Activated naive CD8-positive, alpha-beta T cell treated with anti-CD3 and anti-CD28 coated beads for 36 hours (primary cell): Measurements from ENCODE around the gene NR6A1. TPM values are rescaled to one million over a fixed set of nuclear protein-coding genes. Genes with fewer than 3 reads are reported as not detected.

Experiments
- DNase-seq: peaks from one replicate; pipeline ENCODE4 v3.0.0; 2021
- H3K27ac Mint-ChIP-seq: one replicate; pipeline ENCODE4 v1.8.0; 2022; ENCODE audit warnings: mild to moderate bottlenecking, moderate library complexity, mixed read lengths
- H3K27me3 Mint-ChIP-seq: one replicate; pipeline ENCODE4 v1.8.0; 2022; ENCODE audit warnings: mild to moderate bottlenecking, mixed read lengths
- H3K36me3 Mint-ChIP-seq: one replicate; pipeline ENCODE4 v1.8.0; 2021; ENCODE audit warnings: mild to moderate bottlenecking, mixed read lengths
- H3K4me1 Mint-ChIP-seq: one replicate; pipeline ENCODE4 v1.8.0; 2021; ENCODE audit warnings: mixed read lengths
- H3K4me3 Mint-ChIP-seq: one replicate; pipeline ENCODE4 v1.8.0; 2022; ENCODE audit warnings: mild to moderate bottlenecking, moderate library complexity, mixed read lengths
- H3K9me3 Mint-ChIP-seq: one replicate; pipeline ENCODE4 v1.8.0; 2022; ENCODE audit warnings: mixed read lengths
- total RNA-seq, 2 experiments: library from RNA; stranded (reverse); gene quantifications; one replicate each; pipeline ENCODE4 v1.2.3, GENCODE V29; 2021

Gene NR6A1
- 1 to 10 TPM; 1.2 to 1.3 TPM for total RNA-seq

DNA sequence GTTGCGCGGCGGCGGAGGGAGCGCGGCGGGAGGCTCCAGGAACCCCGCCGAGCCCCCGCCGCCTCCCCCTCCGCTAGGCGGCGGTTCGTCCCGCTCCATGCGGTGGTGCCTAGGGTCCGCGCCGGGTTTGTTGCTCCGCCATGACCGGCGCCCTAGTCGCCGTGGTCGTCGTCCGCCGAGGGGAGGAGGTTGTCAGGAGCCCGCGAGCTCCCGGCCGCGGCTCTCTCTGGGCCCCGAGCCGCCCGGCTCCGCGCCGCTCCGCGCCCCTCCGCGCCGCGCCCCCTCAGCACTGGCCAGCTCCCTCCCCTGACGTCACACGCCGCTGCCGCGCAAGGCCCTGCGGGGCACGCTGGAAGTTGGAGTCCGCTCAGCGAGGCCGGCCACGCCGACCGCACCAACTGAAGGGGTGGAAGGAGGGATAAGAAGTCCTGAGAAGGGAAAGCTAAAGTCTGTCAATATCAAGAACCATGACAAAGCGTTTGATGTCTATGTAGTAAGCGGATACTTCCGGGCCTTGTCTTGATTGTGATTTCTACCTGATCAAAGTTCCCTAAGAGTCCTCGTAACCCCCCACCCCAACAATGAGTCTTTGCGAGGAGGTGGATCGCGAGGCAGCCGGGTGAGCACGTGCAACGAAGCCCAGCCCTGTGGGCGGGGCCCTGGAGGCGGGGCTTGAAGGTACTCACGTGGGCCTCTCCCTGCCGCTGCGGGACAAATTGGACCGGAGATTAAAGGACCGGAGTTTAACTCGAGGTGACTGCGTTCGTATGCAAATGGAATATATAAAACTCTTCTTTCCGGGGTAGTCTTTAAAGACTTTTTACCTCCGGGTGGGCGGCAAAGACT, at the start of gene NR6A1:
Gene NR6A1 (minus strand): TSS at position 291 of the 846 bp plus-strand sequence.
- Mint-ChIP-seq H3K4me3 (peak within 1 kb of the TSS; percentile 86), H3K27ac (peak within 1 kb of the TSS; percentile 86)
- peak; percentile 95 for DNase-seq

DNA sequence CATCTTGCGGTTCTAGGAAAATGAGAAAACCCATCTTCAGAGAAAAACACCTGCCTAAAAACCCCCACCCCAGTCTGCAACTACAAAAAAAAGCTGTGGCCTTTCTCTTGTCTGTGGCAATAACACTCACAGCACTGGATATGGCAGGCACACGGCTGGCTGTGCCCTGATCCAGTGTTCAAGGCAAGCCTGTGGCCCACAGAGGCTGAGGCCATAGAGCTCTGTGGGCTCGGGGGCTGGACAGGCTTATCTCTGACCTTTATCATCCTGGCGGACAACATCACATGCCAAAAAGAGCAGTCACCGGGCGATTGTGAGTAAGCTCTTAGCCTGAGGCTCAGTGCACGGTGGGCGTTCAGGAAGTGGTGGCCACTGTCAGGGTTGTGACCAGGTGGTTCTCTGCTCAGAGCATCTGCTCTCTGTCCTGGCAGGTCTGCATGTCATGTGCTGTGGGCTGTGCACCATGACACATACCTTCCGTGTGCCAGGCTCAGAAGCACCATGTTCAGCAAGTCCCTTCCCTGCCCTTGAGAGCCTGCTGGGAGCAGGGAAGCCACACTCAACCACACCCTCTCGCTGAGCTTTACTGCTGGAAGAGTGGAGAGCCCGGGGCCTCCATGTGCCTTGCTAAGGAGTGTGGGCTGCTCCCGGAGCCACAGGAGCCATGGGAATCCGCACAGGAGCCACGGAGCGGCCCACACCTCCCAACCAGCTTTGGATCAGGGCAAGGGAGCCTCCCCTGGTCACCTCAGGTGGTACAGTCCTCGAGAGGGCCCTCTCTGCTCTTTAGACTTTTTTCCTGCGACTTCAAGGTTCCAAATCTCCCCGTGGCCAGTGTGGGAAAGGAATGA, 47.5 kb upstream of the NR6A1 start:
- peak overlapping the region; percentile 34 for H3K27ac Mint-ChIP-seq
- no peaks in the 10 kb centered on the region for H3K36me3 Mint-ChIP-seq
- peak; percentile 60 for DNase-seq
- H3K4me3 Mint-ChIP-seq, result peak overlapping the region; percentile 8
- no peaks in the 10 kb centered on the region for H3K9me3 Mint-ChIP-seq
- H3K27me3 Mint-ChIP-seq, result peaks cover 27% of the 10 kb centered on the region
- peaks cover 9% of the 10 kb centered on the region for H3K4me1 Mint-ChIP-seq

More for the DNA sequence above, at the start of gene NR6A1:
- peaks cover 33% of the 10 kb centered on the region for H3K4me1 Mint-ChIP-seq
- no peaks in the 10 kb centered on the region for H3K9me3 Mint-ChIP-seq
- peaks cover 88% of the 10 kb centered on the region for H3K27me3 Mint-ChIP-seq
- H3K36me3 Mint-ChIP-seq, result no peaks in the 10 kb centered on the region

DNA sequence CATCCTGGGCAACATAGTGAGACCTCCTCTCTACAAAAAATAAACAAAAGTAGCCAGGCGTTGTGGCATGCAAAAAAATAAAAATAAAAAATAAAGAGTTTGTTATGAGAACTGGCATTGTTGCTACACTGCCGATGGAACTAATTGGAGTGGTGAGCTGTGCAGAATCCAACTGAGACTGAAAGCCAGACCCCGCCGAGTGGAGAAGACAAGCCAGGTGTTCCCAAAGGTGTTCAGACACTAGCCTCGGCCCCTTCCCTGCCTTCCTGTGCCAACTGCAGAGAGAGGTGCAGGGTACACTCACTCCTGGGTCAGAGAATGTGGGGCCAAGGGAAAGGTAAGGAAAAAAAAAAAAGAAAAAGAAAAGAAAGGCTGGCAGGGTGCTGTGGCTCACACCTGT, 44.5 kb upstream of the NR6A1 start:
- peaks cover 9% of the 10 kb centered on the region for H3K4me1 Mint-ChIP-seq
- H3K36me3 Mint-ChIP-seq, result no peaks in the 10 kb centered on the region
- no peak overlapping the region for H3K4me3 Mint-ChIP-seq
- H3K27me3 Mint-ChIP-seq, result peaks cover 18% of the 10 kb centered on the region
- H3K9me3 Mint-ChIP-seq, result no peaks in the 10 kb centered on the region
- no peak overlapping the region for H3K27ac Mint-ChIP-seq
- no peak for DNase-seq

DNA sequence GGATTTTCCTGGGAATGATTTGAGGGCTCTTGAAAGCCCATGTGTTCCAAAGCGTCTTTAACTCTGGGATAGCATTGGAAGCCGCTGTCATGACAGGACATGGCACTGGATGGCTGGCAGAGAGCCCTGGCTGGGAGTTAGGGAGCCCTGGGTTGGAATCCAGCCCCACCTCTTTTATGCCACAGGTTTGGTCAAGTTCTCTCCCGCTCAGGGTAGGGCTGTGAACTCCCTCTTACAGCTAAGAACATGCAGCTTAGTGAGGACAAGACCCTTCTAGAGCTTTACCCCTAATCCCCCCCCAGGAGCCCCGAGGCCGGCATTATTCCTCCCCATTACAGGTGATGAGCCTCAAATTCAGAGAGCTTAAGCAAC, 43.0 kb upstream of the NR6A1 start:
- no peak for DNase-seq
- Mint-ChIP-seq H3K4me3 (no peak overlapping the region), H3K4me1 (peaks cover 9% of the 10 kb centered on the region), H3K27me3 (peaks cover 18% of the 10 kb centered on the region), H3K36me3 (no peaks in the 10 kb centered on the region), H3K9me3 (no peaks in the 10 kb centered on the region), H3K27ac (no peak overlapping the region)

- H3K27me3 Mint-ChIP-seq, result peaks cover 16% of the 10 kb centered on the region
- no peak overlapping the region for H3K27ac Mint-ChIP-seq
Observed at GRCh38 chr9:124813501-124814163, 42.5 kb upstream of the NR6A1 start.

DNA sequence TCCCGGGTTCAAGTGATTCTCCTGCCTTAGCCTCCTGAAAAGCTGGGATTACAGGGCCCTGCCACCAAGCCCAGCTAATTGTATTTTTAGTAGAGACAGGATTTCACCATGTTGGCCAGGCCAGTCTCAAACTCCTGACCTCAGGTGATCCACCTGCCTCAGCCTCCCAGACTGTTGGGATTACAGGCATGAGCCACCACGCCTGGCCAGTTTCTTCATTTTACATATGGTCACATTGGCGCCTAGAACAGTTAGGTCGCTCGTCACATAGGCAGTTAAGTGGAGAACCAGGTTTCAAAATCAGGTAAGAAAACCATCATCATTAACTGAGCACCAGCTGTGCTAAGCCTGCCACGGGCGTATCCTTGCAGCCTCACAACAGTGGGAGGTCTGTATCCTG, 41.9 kb upstream of the NR6A1 start:
- Mint-ChIP-seq H3K36me3 (no peaks in the 10 kb centered on the region), H3K4me3 (no peak overlapping the region), H3K4me1 (peaks cover 1% of the 10 kb centered on the region), H3K9me3 (no peaks in the 10 kb centered on the region), H3K27ac (no peak overlapping the region), H3K27me3 (peaks cover 10% of the 10 kb centered on the region)
- DNase-seq, result no peak

More at GRCh38 chr9:124813501-124814163, 42.5 kb upstream of the NR6A1 start:
- H3K36me3 Mint-ChIP-seq, result no peaks in the 10 kb centered on the region
- H3K9me3 Mint-ChIP-seq, result no peaks in the 10 kb centered on the region
- no peak for DNase-seq
- H3K4me3 Mint-ChIP-seq, result no peak overlapping the region
- H3K4me1 Mint-ChIP-seq, result peaks cover 7% of the 10 kb centered on the region

DNA sequence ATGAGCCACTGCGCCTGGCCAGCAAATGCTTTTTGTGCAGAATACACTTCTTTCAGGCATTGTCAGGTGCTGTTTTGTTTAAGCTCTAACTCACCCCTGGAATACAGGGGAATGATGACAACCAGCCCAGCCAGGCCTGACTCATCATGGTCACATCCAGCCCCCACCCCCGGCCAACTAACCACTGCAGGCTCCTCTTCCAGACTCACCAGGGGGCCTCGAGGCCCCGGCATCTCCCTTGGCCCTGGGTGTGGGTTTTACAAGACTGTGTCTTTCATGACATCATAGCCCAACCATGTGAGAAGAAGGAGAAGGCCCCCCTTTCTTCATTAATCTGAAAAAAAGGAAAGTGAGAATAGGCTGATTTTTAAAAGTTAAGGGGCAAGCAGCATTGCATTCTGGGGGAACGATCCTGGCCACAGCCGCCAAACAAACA, 41.3 kb upstream of the NR6A1 start:
- Mint-ChIP-seq H3K9me3 (no peaks in the 10 kb centered on the region), H3K36me3 (no peaks in the 10 kb centered on the region), H3K27ac (no peak overlapping the region), H3K27me3 (peaks cover 7% of the 10 kb centered on the region), H3K4me1 (no peaks in the 10 kb centered on the region), H3K4me3 (no peak overlapping the region)
- DNase-seq, result peak; percentile 14

DNA sequence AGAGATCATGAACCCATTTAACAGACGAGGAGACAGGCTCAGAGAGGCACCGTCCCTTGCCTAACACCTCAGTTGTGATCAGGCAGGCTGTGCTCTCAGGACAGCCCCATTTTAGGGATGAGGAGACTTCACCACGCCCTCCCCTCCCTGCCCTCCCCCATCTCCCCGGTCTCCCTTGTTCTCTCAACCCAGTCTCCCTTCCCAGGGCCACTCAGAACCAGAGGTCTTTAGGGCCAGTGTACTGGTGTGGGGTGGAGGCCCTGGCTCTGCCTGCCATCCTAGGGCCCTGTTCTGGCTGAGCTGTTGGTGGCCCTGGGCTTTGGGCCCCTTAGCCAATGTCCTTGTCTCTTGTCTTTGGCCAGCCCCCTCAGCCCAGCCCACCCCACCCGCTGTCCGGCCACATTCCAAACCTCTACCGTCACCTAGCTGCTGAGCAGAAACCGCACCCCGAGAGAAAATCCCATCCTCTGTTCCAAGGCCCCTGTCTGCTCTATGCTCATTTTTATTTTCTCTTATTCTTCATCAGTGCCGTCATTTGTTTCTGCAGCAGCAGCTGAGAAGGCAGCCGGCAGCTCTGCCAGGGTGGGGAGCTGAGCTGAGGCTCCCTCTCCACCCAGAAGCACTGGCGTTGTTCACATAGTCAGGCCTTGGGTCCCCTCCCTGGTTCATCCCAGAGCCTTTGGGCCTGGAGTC, 39.7 kb upstream of the NR6A1 start:
- Mint-ChIP-seq H3K36me3 (no peaks in the 10 kb centered on the region), H3K4me3 (no peak overlapping the region), H3K27me3 (no peaks in the 10 kb centered on the region), H3K27ac (no peak overlapping the region), H3K4me1 (no peaks in the 10 kb centered on the region), H3K9me3 (no peaks in the 10 kb centered on the region)
- no peak for DNase-seq

- Mint-ChIP-seq H3K4me3 (no peak overlapping the region), H3K27me3 (peaks cover 3% of the 10 kb centered on the region), H3K27ac (no peak overlapping the region), H3K9me3 (no peaks in the 10 kb centered on the region), H3K36me3 (no peaks in the 10 kb centered on the region), H3K4me1 (no peaks in the 10 kb centered on the region)
- no peak for DNase-seq
Observed at GRCh38 chr9:124809741-124810500, 38.8 kb upstream of the NR6A1 start.

GRCh38 chr9:124809211-124809610, 38.1 kb upstream of the NR6A1 start:
- peaks cover 4% of the 10 kb centered on the region for H3K27me3 Mint-ChIP-seq
- H3K36me3 Mint-ChIP-seq, result no peaks in the 10 kb centered on the region
- no peak for DNase-seq
- no peaks in the 10 kb centered on the region for H3K4me1 Mint-ChIP-seq
- H3K27ac Mint-ChIP-seq, result no peak overlapping the region
- H3K9me3 Mint-ChIP-seq, result no peaks in the 10 kb centered on the region
- H3K4me3 Mint-ChIP-seq, result no peak overlapping the region

GRCh38 chr9:124808246-124808956, 37.3 kb upstream of the NR6A1 start:
- Mint-ChIP-seq H3K4me3 (no peak overlapping the region), H3K27ac (no peak overlapping the region), H3K36me3 (no peaks in the 10 kb centered on the region), H3K9me3 (no peaks in the 10 kb centered on the region), H3K27me3 (peaks cover 4% of the 10 kb centered on the region), H3K4me1 (no peaks in the 10 kb centered on the region)
- DNase-seq, result no peak

DNA sequence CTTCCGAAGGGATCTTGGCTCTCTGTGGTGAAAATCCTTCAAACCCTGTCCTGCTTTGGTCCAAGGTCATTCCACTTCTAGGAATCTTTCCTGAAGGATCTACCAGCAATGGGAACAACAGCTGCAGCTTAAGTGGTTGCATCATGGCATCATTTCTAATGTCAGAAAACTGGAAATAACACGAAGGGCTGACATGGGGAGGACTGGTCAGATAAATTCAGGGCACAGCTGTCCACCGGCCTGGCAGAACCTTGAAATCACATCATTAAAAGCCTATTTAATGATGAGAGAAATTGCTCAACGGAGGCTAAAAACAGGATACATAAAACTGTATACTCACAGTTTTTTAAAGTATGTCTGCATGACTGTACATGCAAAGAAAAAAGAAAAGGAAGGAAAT, 34.1 kb upstream of the NR6A1 start:
- H3K27me3 Mint-ChIP-seq, result peaks cover 9% of the 10 kb centered on the region
- no peaks in the 10 kb centered on the region for H3K9me3 Mint-ChIP-seq
- H3K36me3 Mint-ChIP-seq, result no peaks in the 10 kb centered on the region
- no peak overlapping the region for H3K4me3 Mint-ChIP-seq
- no peak overlapping the region for H3K27ac Mint-ChIP-seq
- no peak for DNase-seq
- no peaks in the 10 kb centered on the region for H3K4me1 Mint-ChIP-seq

DNA sequence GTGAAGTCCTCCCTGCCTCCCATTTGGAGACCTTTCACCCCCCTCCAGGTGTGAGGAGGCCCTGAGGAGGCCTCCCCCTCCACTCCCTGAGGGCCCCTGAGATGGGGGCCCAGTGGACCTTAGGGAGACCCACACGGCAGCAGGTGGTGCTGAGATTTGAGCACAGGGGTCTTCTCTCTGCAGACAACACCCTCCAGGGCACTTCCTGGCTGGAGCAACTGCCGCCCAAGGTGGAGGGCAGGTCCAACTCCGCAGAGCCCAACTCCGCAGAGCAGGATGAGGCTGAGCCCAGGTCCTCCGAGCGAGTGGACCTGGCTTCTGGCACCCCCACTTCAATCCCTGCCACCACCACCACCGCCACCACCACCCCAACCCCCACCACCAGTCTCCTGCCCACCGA, 32.8 kb upstream of the NR6A1 start:
- no peaks in the 10 kb centered on the region for H3K9me3 Mint-ChIP-seq
- peaks cover 15% of the 10 kb centered on the region for H3K27me3 Mint-ChIP-seq
- no peak overlapping the region for H3K27ac Mint-ChIP-seq
- no peak for DNase-seq
- no peaks in the 10 kb centered on the region for H3K36me3 Mint-ChIP-seq
- no peaks in the 10 kb centered on the region for H3K4me1 Mint-ChIP-seq
- no peak overlapping the region for H3K4me3 Mint-ChIP-seq
